ENCODE measurements around the gene VWA5A. TPM values are rescaled to one million over a fixed set of nuclear protein-coding genes. Genes with fewer than 3 reads are reported as not detected.

VWA5A gene
- polyA plus RNA-seq, 1 experiment: 7.1 TPM

- Histone ChIP-seq H3K36me3 (ENCODE audit: control insufficient read depth, insufficient read depth, low read length) (no peaks in the 10 kb centered on the region), H3K27me3 (ENCODE audit: control insufficient read depth, insufficient read depth, low read length) (peaks cover 1% of the 10 kb centered on the region; the same call in 1 of the 2 replicates), H3K4me3 (ENCODE audit: low read depth, low read length) (no peak overlapping the region)
- no peak for DNase-seq (ENCODE audit: low read depth)
- TF ChIP-seq CTCF (IDR thresholded peaks at IDR 0.05; ENCODE audit: insufficient read depth, low read depth, low read length): no peak
- POLR2A ChIA-PET: no interaction called here
- CTCF ChIA-PET: interaction anchor here (0.8 to 1.7 kb wide), 4 partner anchors 33 to 120 kb away, joined by 3 to 4 read pairs (median 3); no protein-coding TSS in a partner anchor
These were observed 75.3 kb downstream of the VWA5A start for GRCh38 chr11:124190298-124191139.

GRCh38 chr11:124193221-124194010, 78.2 kb downstream of the VWA5A start:
- Histone ChIP-seq H3K4me3 (ENCODE audit: low read depth, low read length) (no peak overlapping the region), H3K36me3 (ENCODE audit: control insufficient read depth, insufficient read depth, low read length) (no peaks in the 10 kb centered on the region), H3K27me3 (ENCODE audit: control insufficient read depth, insufficient read depth, low read length) (no peaks in the 10 kb centered on the region)
- TF ChIP-seq CTCF (IDR thresholded peaks at IDR 0.05; ENCODE audit: insufficient read depth, low read depth, low read length): no peak
- ChIA-PET CTCF (interaction anchor here (1.0 to 4.4 kb wide), 7 partner anchors 13 to 131 kb away, joined by 3 to 80 read pairs (median 6); no protein-coding TSS in a partner anchor), POLR2A (no interaction called here)
- no peak for DNase-seq (ENCODE audit: low read depth)

GRCh38 chr11:124194293-124195188, 79.3 kb downstream of the VWA5A start:
- no peak for DNase-seq (ENCODE audit: low read depth)
- H3K36me3 ChIP-seq (ENCODE audit: control insufficient read depth, insufficient read depth, low read length): no peaks in the 10 kb centered on the region
- TF ChIP-seq CTCF (IDR thresholded peaks at IDR 0.05; ENCODE audit: insufficient read depth, low read depth, low read length): no peak
- no peak overlapping the region for H3K4me3 ChIP-seq (ENCODE audit: low read depth, low read length)
- ChIA-PET POLR2A (no interaction called here), CTCF (interaction anchor here (0.6 to 4.4 kb wide), 20 partner anchors 9 to 1660 kb away, joined by 3 to 80 read pairs (median 4); partner anchors contain the start of gene VWA5A)
- H3K27me3 ChIP-seq (ENCODE audit: control insufficient read depth, insufficient read depth, low read length): no peaks in the 10 kb centered on the region

GRCh38 chr11:124195189-124195734, 80.0 kb downstream of the VWA5A start:
- ChIA-PET POLR2A (no interaction called here), CTCF (interaction anchor here (0.6 to 4.4 kb wide), 19 partner anchors 9 to 1659 kb away, joined by 3 to 80 read pairs (median 4); partner anchors contain the start of gene VWA5A)

More at GRCh38 chr11:124195189-124195734, 80.0 kb downstream of the VWA5A start:
- TF ChIP-seq CTCF (IDR thresholded peaks at IDR 0.05; ENCODE audit: insufficient read depth, low read depth, low read length): peak; percentile 85
- no peaks in the 10 kb centered on the region for H3K27me3 ChIP-seq (ENCODE audit: control insufficient read depth, insufficient read depth, low read length)
- no peak overlapping the region for H3K4me3 ChIP-seq (ENCODE audit: low read depth, low read length)
- no peaks in the 10 kb centered on the region for H3K36me3 ChIP-seq (ENCODE audit: control insufficient read depth, insufficient read depth, low read length)
- no peak for DNase-seq (ENCODE audit: low read depth)

Other genes starting within 250 kb of the VWA5A start
- not detected in 2 replicates for gene TMEM225, start 229.8 kb upstream of the VWA5A start, polyA plus RNA-seq (2011; rRNA removed)
- not detected in 2 replicates for gene OR8D4, start 213.3 kb upstream of the VWA5A start, polyA plus RNA-seq (2011; rRNA removed)
- gene OR4D5, start 175.8 kb upstream of the VWA5A start, polyA plus RNA-seq (2011; rRNA removed): not detected in 2 replicates
- not detected in 2 replicates for gene OR6T1, start 171.6 kb upstream of the VWA5A start, polyA plus RNA-seq (2011; rRNA removed)
- not detected in 2 replicates for gene OR10S1, start 137.7 kb upstream of the VWA5A start, polyA plus RNA-seq (2011; rRNA removed)
- gene OR10G6, start 120.3 kb upstream of the VWA5A start, polyA plus RNA-seq (2011; rRNA removed): not detected in 2 replicates
- not detected in 2 replicates for gene OR10G4, start 102.5 kb upstream of the VWA5A start, polyA plus RNA-seq (2011; rRNA removed)
- gene OR10G9, start 92.4 kb upstream of the VWA5A start, polyA plus RNA-seq (2011; rRNA removed): not detected in 2 replicates
- not detected in 2 replicates for gene OR10G8, start 88.7 kb upstream of the VWA5A start, polyA plus RNA-seq (2011; rRNA removed)
- not detected in 2 replicates for gene OR10G7, start 74.1 kb upstream of the VWA5A start, polyA plus RNA-seq (2011; rRNA removed)
- not detected in 2 replicates for gene OR10D3, start 67.9 kb downstream of the VWA5A start, polyA plus RNA-seq (2011; rRNA removed)
- not detected in 2 replicates for gene OR8G1, start 125.6 kb downstream of the VWA5A start, polyA plus RNA-seq (2011; rRNA removed)
- not detected in 2 replicates for gene OR8G5, start 140.9 kb downstream of the VWA5A start, polyA plus RNA-seq (2011; rRNA removed)
- not detected in 2 replicates for gene OR8D1, start 198.5 kb downstream of the VWA5A start, polyA plus RNA-seq (2011; rRNA removed)
- gene OR8D2, start 204.7 kb downstream of the VWA5A start, polyA plus RNA-seq (2011; rRNA removed): not detected in 2 replicates